Left lung (tissue), 10 donors: ENCODE results near the gene VPS13C. TPM values are rescaled to one million over a fixed set of nuclear protein-coding genes. Genes with fewer than 3 reads are reported as not detected.

Experiments used
- ATAC-seq: fragments of 200-7000 bp; cut with Tn5 transposase; one replicate; pipeline ENCODE4 v1.9.1; 2020; ENCODE audit warnings: moderate library complexity
- DNase-seq, 4 donors: peaks; one replicate each; pipeline ENCODE4 v3.0.0-alpha.2; 2013 to 2020
- H3K27ac ChIP-seq, 2 donors: fragments of 200-600 bp; sonication (generic) in 1 of 2; one replicate each; pipeline versions ENCODE4 v1.5.0 to v1.8.0; 2020 to 2021
- H3K27me3 ChIP-seq, 2 donors: fragments of 200-600 bp; sonication (generic) in 1 of 2; one replicate each; pipeline versions ENCODE4 v1.5.0 to v1.8.0; 2020 to 2021
- H3K36me3 ChIP-seq, 2 donors: fragments of 200-600 bp; sonication (generic) in 1 of 2; one replicate each; pipeline versions ENCODE4 v1.5.0 to v1.8.0; 2020 to 2021
- H3K4me1 ChIP-seq, 2 donors: fragments of 200-600 bp; one replicate each; pipeline ENCODE4 v1.8.0; 2021
- H3K4me3 ChIP-seq, 2 donors: fragments of 200-600 bp; sonication (generic) in 1 of 2; one replicate each; pipeline versions ENCODE4 v1.5.0 to v1.8.0; 2020 to 2021; ENCODE audit warnings: mild to moderate bottlenecking in 1 of 2
- H3K9me3 ChIP-seq, 2 donors: fragments of 200-600 bp; sonication (generic) in 1 of 2; one replicate each; pipeline versions ENCODE4 v1.5.0 to v1.8.0; 2020 to 2021
- CTCF ChIP-seq, 2 donors: fragments of 200-600 bp; sonication (generic) in 1 of 2; IDR thresholded peaks; one replicate each; pipeline versions ENCODE4 v1.5.0 to v1.8.0; 2021; ENCODE audit warnings: antibody characterized with exemption in 2 of 2
- intact Hi-C, 2 donors: fragments of 100-400 bp; cut with DNase I; formaldehyde crosslinking; loops; one replicate each; pipeline versions ENCODE4 v1.11.2 to v1.14.2; 2022
- polyA plus RNA-seq, 6 donors: library from polyadenylated mRNA; unstranded; fragments of 120-200 nt; gene quantifications; one replicate each; pipeline ENCODE4 v1.2.1, GENCODE V29; 2013; ENCODE audit not compliant: insufficient read length in 6 of 6
- total RNA-seq, 2 donors: library from RNA; stranded (reverse); fragmentation: NEBNext Ultra II Directional; extraction: Animal tissue kit (Norgen Biotek cat#: 25700); gene quantifications; one replicate each; pipeline ENCODE4 v1.2.1, GENCODE V29; 2021
- donor health status: DM: no; HTN: yes; CAD: no.
- donor health status: DM: no; HTN: no; CAD: no.

The VPS13C gene
- total and polyA plus RNA-seq, 8 donors = 54.8 to 96.7 (median 61.4) TPM

GRCh38 chr15:62103431-62103830, 43.2 kb upstream of the VPS13C start:
- H3K36me3 ChIP-seq = no peaks in the 10 kb centered on the region
- TF ChIP-seq CTCF (IDR thresholded peaks at IDR 0.05) = no peak
- no peaks in the 10 kb centered on the region for H3K27me3 ChIP-seq
- H3K4me3 ChIP-seq = no peak overlapping the region
- DNase-seq = no peak
- ATAC-seq = no peak
- H3K9me3 ChIP-seq = no peaks in the 10 kb centered on the region
- intact Hi-C loops = no loop called here
- H3K27ac ChIP-seq = no peak overlapping the region
- peaks cover 0 to 7% of the 10 kb centered on the region in 2 donors for H3K4me1 ChIP-seq

DNA sequence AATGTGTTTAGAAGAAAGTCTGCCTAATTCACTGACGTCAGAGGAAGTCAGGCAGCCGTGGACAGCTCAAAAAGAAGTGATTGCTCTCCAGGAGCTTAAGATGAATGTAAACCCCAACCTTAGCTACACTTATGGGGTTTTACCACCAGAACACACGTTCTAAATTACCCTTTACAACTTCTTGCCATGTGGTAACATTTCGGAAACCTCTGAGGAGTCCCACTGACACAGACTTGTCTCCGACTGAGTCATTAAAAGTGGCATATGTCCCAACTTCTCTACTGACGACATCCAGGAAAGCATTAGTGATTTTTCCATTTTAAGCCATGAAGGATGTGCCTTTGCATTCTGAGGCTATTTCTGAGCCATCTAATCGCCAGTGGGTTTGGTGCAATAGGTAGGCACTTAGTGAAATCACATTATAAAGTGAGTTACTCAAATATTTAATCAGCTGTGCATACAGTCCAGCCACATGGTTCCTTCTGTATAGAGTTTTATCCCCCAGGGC, 38.9 kb upstream of the VPS13C start:
- TF ChIP-seq CTCF (IDR thresholded peaks at IDR 0.05) = no peak
- Histone ChIP-seq H3K9me3 (no peaks in the 10 kb centered on the region), H3K27me3 (no peaks in the 10 kb centered on the region), H3K4me3 (no peak overlapping the region), H3K4me1 (peaks cover 0 to 7% of the 10 kb centered on the region in 2 donors), H3K36me3 (no peaks in the 10 kb centered on the region), H3K27ac (peak overlapping the region in 1 of 2 donors; percentile 58)
- intact Hi-C loops = no loop called here
- ATAC-seq = no peak
- DNase-seq = no peak

DNA sequence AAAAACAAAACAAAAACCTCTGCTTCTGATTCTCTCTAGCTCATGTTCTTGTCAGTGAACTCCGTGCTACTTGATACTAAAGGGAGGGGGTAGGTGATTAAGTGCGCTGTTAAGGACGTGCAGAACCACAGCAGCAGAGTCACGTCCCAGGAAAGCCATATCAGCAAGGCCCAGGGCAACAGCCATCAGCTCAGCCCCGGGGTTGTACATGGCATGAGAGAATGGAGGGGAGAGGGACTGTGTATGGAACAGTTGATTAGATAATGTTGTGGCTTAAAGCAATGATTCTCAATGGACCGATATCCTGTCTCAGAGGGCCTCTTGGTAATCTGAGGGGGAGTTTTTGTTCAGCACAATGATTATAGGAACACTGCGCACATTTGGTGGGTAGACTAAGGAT, 34.1 kb upstream of the VPS13C start:
- Histone ChIP-seq H3K4me3 (no peak overlapping the region), H3K27ac (no peak overlapping the region), H3K36me3 (no peaks in the 10 kb centered on the region), H3K4me1 (peaks cover 0 to 3% of the 10 kb centered on the region in 2 donors), H3K9me3 (no peaks in the 10 kb centered on the region), H3K27me3 (no peaks in the 10 kb centered on the region)
- DNase-seq (no peak), ATAC-seq (no peak)
- TF ChIP-seq CTCF (IDR thresholded peaks at IDR 0.05) = no peak
- intact Hi-C loops = no loop called here

DNA sequence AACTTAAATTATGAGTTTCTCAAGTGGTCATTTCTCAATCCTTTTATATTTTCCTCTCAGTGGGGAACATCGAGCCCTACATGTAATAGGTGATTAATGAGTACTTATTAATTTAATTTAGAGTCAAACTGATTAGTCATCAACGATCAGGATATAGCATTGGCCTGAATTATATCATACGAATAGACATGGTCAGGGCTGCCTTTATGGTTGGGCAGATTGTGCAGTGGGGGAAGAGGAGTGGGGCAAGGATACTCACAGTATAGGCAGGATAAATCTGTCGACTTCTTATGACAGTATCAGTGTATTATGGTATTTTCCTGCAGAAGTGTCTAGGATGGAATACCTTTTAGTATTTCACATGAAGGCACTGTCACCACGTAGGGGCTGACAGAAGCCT, 33.6 kb upstream of the VPS13C start:
- DNase-seq (no peak), ATAC-seq (no peak)
- intact Hi-C loops = no loop called here
- H3K4me1 ChIP-seq = no peaks in the 10 kb centered on the region
- H3K27me3 ChIP-seq = no peaks in the 10 kb centered on the region
- no peak for TF ChIP-seq CTCF (IDR thresholded peaks at IDR 0.05)
- no peak overlapping the region for H3K4me3 ChIP-seq
- no peaks in the 10 kb centered on the region for H3K36me3 ChIP-seq
- H3K9me3 ChIP-seq = no peaks in the 10 kb centered on the region
- no peak overlapping the region for H3K27ac ChIP-seq

DNA sequence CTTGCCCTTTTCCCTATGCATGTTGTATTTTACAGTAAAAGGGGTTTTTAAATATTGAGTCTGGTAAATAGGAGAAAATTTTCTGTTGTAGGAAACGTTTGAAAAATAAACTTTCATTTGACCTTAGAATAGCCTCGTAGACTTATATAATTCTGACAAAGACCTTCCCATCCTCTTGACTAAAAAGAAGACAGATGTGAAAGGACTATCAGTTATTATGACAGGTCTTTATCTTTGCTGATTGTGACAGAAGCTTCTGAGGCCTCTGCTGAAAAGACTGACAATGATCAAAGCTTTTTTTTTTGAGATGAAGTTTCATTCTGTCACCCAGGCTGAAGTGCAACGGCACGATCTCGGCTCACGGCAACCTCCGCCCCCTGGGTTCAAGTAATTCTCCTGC, 30.7 kb upstream of the VPS13C start:
- DNase-seq = no peak
- Histone ChIP-seq H3K9me3 (no peaks in the 10 kb centered on the region), H3K36me3 (no peaks in the 10 kb centered on the region), H3K27me3 (no peaks in the 10 kb centered on the region), H3K27ac (no peak overlapping the region), H3K4me3 (no peak overlapping the region), H3K4me1 (peaks cover 2 to 3% of the 10 kb centered on the region in 2 donors)
- no peak for ATAC-seq
- TF ChIP-seq CTCF (IDR thresholded peaks at IDR 0.05) = no peak
- intact Hi-C loops = no loop called here
